T-helper 9 cell (primary cell): ENCODE data around the gene TTLL11.
"Not testable (repeated sequence)": the region's sequence is repeated elsewhere in the genome, so short reads cannot be mapped to it uniquely, and the experiment has no call there.

ENCODE experiments used
- DNase-seq: peaks from one replicate; pipeline ENCODE4 v3.0.0-alpha.2; 2020

TTLL11 gene

GRCh38 chr9:122076773-122077172, 16.3 kb downstream of the TTLL11 start:
- DNase-seq: no peak

DNA sequence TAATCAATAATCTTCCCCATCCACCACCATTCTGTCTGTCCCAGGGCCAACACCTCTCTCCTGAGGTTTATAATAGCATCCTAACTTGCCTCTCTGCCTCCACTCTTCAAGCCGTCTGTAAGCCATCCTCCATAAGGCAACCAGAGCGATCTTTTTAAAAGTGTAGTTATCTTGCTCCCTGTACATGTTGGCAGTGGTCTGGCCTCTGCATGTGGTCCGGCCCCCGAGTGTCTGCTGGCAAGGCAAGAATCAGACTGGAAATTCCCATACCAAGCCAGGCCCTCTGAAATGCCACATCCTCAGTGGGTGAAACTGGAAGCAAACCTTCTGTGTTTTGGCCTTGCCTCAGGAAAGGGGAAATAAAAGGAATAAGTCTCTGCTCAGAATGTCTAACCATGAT, 17.0 kb downstream of the TTLL11 start:
- DNase-seq: no peak

- DNase-seq: no peak
These were observed 17.7 kb downstream of the TTLL11 start for GRCh38 chr9:122075135-122076030.

- no peak for DNase-seq
These were observed 21.4 kb downstream of the TTLL11 start for GRCh38 chr9:122071715-122072114.

- DNase-seq: no peak
These were observed 22.2 kb downstream of the TTLL11 start for GRCh38 chr9:122070728-122071515.

DNA sequence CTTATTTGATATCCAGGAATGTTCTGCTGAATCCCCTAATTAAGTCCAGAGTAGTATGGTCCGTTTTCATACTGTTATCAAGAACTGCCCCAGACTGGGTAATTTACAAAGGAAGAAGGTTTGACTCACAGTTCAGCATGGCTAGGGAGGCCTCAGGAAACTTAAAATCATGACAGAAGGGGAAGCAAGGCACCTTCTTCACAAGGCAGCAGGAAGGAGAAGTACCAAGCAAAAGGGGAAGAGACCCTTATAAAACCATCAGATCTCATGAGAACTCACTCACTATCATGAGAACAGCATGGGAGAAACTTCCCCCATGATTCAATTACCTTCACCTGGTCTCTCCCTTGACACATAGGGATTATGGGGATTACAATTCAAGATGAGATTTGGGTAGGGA, 26.4 kb downstream of the TTLL11 start:
- DNase-seq: not testable (repeated sequence)

GRCh38 chr9:122065923-122066629, 27.0 kb downstream of the TTLL11 start:
- no peak for DNase-seq

DNA sequence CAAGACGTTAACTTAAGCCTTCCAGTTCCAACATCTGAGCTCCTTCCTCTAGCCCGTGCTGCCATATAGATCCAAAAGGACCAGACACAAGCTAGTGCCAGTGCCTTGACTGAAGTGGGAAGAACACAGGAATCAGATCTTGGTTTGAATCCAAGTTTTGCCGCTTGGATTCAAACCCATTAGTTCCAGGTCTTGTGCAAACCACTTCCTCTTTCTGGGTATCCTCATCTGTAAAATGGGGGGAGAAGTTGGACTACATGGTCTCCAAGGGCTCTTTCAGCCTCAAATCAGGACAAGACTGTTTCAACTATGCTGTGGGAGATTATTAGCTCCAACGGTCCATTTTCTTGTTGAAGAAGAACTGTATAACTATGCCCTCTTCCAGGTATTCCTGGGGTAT, 32.6 kb downstream of the TTLL11 start:
- DNase-seq: no peak

GRCh38 chr9:122059955-122060324, 33.2 kb downstream of the TTLL11 start:
- DNase-seq: no peak

DNA sequence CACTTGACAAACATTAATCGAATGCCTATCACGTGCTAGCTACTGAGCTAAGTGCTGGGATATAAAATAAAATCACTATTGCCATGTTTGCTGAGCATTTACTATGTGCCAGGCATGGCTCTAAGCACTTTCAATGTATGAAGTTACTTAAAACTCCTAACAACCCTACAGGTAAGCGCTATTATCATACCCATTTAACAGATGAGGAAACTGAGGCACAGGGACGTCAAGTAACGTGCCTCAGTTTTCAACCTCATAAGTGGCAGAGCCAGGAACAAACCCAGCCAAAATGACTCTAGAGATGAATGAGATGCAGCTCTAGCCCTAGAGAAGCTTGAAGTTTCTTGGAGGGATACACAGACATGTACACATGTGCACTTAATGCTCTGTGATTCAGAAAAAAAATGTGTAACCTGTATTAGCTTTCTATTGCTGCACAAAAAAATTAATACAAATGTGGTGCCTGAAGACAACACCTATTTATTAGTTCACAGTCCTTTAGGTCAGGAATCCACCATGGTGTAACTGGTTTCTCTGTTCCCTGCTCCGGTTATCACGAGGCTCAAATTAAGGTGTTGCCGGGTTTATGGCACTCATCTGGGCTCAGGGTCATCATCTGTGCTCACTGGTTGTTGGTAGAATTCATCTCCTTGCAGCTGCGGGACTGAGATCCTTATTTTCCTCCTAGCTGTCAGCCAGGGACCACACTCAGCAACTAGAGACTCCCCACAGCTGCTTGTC, 33.7 kb downstream of the TTLL11 start:
- DNase-seq: no peak

- no peak for DNase-seq
These were observed 34.4 kb downstream of the TTLL11 start for GRCh38 chr9:122058709-122059108.

DNA sequence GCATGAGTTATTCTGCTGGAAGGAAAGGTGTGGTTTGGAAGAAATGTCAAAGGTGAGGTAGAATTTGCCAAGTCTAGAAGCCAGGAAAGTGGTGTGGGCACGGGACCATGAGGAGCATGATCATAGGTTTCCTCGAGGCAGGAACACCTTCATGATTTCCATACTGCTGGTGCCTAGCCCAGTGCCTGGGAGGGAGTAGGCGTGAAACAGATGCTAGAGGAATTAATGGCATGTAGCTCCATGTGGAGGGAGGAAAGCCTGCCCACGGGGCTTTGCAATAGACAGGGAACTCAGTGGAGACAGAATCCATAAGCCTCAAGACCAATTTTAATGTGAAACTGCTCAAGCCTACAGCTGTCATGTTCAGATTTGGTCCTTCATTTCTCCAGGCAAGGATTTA, 35.1 kb downstream of the TTLL11 start:
- no peak for DNase-seq

- DNase-seq: no peak
These were observed 35.9 kb downstream of the TTLL11 start for GRCh38 chr9:122057211-122057610.

DNA sequence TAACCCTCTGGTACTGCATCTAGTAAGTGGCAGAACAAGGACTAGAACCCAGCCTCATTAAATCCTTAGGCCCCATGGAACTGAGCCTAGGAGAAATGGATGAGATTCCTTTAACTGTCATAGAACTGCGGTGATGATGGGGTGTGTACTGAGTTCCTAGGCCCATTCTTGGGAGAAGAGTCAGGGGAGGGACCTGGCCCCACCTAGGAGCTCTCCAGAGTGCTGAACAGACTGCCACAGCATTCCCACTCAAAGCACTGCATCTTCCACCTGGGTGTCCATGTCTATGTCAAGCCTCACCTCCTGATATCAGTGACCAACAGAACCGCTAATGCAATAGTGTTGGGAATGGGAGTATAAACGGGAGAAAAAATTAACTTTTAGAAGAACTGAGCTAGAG, 36.6 kb downstream of the TTLL11 start:
- DNase-seq: no peak

- no peak for DNase-seq
These were observed 37.4 kb downstream of the TTLL11 start for GRCh38 chr9:122055701-122056100.

DNA sequence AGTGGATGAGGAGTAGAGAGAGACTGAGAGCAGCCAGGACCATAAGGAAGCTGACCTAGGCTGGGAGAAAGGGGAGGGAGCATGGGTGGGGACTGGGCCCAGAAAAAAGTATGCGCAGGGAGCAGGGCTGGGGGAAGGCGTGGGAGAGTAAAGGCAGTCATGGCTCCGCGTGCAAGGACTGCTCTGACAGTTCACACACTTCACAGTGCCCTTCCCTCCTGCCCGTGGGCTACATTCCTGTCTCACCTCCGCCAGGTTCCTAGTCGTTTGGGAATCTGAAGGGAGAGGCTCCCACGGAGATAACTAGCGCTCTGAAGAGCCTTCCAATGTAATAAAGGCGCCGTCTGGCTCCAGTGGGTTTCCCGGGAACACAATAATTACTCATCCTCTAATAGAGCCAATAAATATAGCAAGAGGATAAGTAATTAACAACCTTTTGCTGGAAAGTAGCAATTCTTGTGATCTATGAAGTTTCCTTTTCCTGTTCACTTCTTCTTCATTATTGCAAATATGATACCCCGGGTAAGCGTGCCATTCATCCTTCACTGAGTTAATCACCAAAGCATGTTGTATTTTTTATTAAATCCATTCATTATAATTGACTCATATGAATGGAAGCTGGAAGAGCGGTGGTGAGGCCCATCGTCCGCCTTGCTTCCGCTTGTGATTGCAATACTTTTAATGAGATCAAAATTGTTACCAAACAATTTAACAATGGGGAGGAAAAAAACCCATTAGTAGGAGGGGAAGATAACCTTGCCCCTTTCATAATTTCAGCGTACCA, 39.3 kb downstream of the TTLL11 start:
- DNase-seq: no peak

GRCh38 chr9:122053064-122053463, 40.0 kb downstream of the TTLL11 start:
- no peak for DNase-seq

GRCh38 chr9:122051351-122052321, 41.5 kb downstream of the TTLL11 start:
- DNase-seq: no peak

GRCh38 chr9:122050167-122050566, 42.9 kb downstream of the TTLL11 start:
- no peak for DNase-seq

DNA sequence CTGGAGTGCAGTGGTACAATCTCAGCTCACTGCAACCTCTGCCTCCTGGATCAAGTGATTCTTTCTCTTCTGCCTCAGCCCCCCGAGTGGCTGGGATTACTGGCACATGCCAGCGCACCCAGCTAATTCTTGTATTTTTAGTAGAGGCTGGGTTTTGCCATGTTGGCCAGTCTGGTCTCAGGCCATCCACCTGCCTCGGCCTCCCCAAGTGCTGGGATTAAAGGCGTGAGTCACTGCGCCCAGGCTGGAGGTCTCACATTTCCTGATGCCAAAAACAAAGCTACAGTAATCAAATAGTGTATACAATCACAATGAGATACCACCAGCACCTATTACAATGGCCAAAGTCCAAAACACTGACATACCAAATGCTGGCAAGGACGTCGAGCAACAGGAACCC, 51.1 kb downstream of the TTLL11 start:
- DNase-seq: no peak
